ENCODE measurements around the gene TBCK.

The TBCK gene

GRCh38 chr4:105996845-105997244, 319.2 kb downstream of the TBCK start:
- TF ChIP-seq FOXM1 (IDR thresholded peaks at IDR 0.05; ENCODE audit: borderline replicate concordance, low read depth): no peak
- TF ChIP-seq USF1 (IDR thresholded peaks at IDR 0.05): no peak
- TF ChIP-seq, protein P1, sequence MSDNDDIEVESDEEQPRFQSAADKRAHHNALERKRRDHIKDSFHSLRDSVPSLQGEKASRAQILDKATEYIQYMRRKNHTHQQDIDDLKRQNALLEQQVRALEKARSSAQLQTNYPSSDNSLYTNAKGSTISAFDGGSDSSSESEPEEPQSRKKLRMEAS (IDR thresholded peaks at IDR 0.05): no peak
- TF ChIP-seq TAF1 (IDR thresholded peaks at IDR 0.05; ENCODE audit: low read depth): no peak
- TF ChIP-seq EP300 (IDR thresholded peaks at IDR 0.05; ENCODE audit: borderline replicate concordance): no peak
- no peak for TF ChIP-seq NFIC (IDR thresholded peaks at IDR 0.05)
- TF ChIP-seq EGR1 (IDR thresholded peaks at IDR 0.05): no peak
- no peak for TF ChIP-seq CEBPB (IDR thresholded peaks at IDR 0.05)
- TF ChIP-seq, protein P2, sequence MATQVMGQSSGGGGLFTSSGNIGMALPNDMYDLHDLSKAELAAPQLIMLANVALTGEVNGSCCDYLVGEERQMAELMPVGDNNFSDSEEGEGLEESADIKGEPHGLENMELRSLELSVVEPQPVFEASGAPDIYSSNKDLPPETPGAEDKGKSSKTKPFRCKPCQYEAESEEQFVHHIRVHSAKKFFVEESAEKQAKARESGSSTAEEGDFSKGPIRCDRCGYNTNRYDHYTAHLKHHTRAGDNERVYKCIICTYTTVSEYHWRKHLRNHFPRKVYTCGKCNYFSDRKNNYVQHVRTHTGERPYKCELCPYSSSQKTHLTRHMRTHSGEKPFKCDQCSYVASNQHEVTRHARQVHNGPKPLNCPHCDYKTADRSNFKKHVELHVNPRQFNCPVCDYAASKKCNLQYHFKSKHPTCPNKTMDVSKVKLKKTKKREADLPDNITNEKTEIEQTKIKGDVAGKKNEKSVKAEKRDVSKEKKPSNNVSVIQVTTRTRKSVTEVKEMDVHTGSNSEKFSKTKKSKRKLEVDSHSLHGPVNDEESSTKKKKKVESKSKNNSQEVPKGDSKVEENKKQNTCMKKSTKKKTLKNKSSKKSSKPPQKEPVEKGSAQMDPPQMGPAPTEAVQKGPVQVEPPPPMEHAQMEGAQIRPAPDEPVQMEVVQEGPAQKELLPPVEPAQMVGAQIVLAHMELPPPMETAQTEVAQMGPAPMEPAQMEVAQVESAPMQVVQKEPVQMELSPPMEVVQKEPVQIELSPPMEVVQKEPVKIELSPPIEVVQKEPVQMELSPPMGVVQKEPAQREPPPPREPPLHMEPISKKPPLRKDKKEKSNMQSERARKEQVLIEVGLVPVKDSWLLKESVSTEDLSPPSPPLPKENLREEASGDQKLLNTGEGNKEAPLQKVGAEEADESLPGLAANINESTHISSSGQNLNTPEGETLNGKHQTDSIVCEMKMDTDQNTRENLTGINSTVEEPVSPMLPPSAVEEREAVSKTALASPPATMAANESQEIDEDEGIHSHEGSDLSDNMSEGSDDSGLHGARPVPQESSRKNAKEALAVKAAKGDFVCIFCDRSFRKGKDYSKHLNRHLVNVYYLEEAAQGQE (IDR thresholded peaks at IDR 0.05; ENCODE audit: low read depth): no peak
- no peak for TF ChIP-seq CREB1 (IDR thresholded peaks at IDR 0.05; ENCODE audit: low read depth)
- no peak for TF ChIP-seq TCF12 (IDR thresholded peaks at IDR 0.05; ENCODE audit: low read depth)
- TF ChIP-seq ZBTB7A (IDR thresholded peaks at IDR 0.05; ENCODE audit: low read depth): no peak
- no peak for TF ChIP-seq RAD21 (IDR thresholded peaks at IDR 0.05; ENCODE audit: low read depth)
- no peak for TF ChIP-seq TEAD4 (IDR thresholded peaks at IDR 0.05)
- TF ChIP-seq YY1 (IDR thresholded peaks at IDR 0.05; ENCODE audit: low read depth): no peak

DNA sequence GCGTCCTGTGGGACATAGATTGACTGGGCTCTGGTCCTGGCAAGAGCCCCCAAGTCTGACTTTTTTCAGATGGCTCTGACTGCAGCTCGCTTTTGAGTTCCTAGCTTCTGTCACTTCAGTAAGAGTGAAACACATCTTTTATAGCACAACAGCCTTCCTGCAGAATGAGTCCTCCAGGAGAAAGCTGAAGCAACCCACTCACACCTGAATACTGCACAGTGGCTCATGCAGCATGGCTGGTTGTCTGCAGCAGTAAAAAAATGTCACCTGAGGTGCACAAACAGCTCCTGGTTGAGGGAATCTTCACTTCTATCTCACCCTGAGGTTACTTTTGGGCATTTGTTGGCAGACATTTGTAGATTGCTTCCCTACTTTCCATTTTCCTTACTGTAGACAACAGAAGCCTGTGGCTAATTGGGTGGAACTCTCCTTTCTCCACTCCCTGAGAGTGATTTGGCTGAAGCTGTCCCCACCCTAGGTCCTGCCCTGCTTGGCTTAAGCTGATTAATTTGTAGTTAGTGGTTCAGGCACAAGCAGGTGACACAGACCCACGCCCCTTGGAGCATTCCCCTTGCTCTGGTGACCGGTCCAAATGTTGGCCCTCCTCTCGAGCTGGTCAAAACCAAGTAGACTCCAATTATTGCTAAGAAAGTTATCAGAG, 321.0 kb downstream of the TBCK start:
- TF ChIP-seq RAD21 (IDR thresholded peaks at IDR 0.05; ENCODE audit: low read depth) (no peak), TEAD4 (IDR thresholded peaks at IDR 0.05) (no peak), NFIC (IDR thresholded peaks at IDR 0.05) (no peak), FOXM1 (IDR thresholded peaks at IDR 0.05; ENCODE audit: borderline replicate concordance, low read depth) (no peak), YY1 (IDR thresholded peaks at IDR 0.05; ENCODE audit: low read depth) (no peak), TCF12 (IDR thresholded peaks at IDR 0.05; ENCODE audit: low read depth) (no peak), EP300 (IDR thresholded peaks at IDR 0.05; ENCODE audit: borderline replicate concordance) (no peak), CREB1 (IDR thresholded peaks at IDR 0.05; ENCODE audit: low read depth) (no peak), EGR1 (IDR thresholded peaks at IDR 0.05) (no peak), TAF1 (IDR thresholded peaks at IDR 0.05; ENCODE audit: low read depth) (no peak), USF1 (IDR thresholded peaks at IDR 0.05) (no peak), ZBTB7A (IDR thresholded peaks at IDR 0.05; ENCODE audit: low read depth) (no peak), CEBPB (IDR thresholded peaks at IDR 0.05) (no peak)
- TF ChIP-seq, protein P2 (IDR thresholded peaks at IDR 0.05; ENCODE audit: low read depth): no peak
- TF ChIP-seq, protein P1 (IDR thresholded peaks at IDR 0.05): no peak

GRCh38 chr4:105994061-105994460, 321.9 kb downstream of the TBCK start:
- TF ChIP-seq NFIC (IDR thresholded peaks at IDR 0.05) (no peak), TAF1 (IDR thresholded peaks at IDR 0.05; ENCODE audit: low read depth) (no peak), ZBTB7A (IDR thresholded peaks at IDR 0.05; ENCODE audit: low read depth) (no peak), TEAD4 (IDR thresholded peaks at IDR 0.05) (no peak), EGR1 (IDR thresholded peaks at IDR 0.05) (no peak), FOXM1 (IDR thresholded peaks at IDR 0.05; ENCODE audit: borderline replicate concordance, low read depth) (no peak), TCF12 (IDR thresholded peaks at IDR 0.05; ENCODE audit: low read depth) (no peak), YY1 (IDR thresholded peaks at IDR 0.05; ENCODE audit: low read depth) (no peak), USF1 (IDR thresholded peaks at IDR 0.05) (no peak)
- TF ChIP-seq, protein P2 (IDR thresholded peaks at IDR 0.05; ENCODE audit: low read depth): no peak
- TF ChIP-seq, protein P1 (IDR thresholded peaks at IDR 0.05): no peak

Data from Ishikawa (cell line).